Type B pancreatic cell (in vitro differentiated cells): ENCODE measurements around the gene DYNC2LI1. TPM values are rescaled to one million over a fixed set of nuclear protein-coding genes. Genes with fewer than 3 reads are reported as not detected.

Experiments
- DNase-seq: peaks from one replicate; pipeline ENCODE4 v3.0.0; 2021; ENCODE audit warnings: mixed read lengths; ENCODE audit not compliant: unreplicated experiment; ENCODE audit errors: extremely low spot score
- H3K27ac Mint-ChIP-seq: 2 replicates; pipeline ENCODE4 v1.8.0; 2021; ENCODE audit warnings: mild to moderate bottlenecking, mixed read lengths
- H3K27me3 Mint-ChIP-seq: 2 replicates; pipeline ENCODE4 v1.8.0; 2021; ENCODE audit warnings: mixed read lengths
- H3K36me3 Mint-ChIP-seq: 2 replicates; pipeline ENCODE4 v1.8.0; 2021; ENCODE audit warnings: mixed read lengths
- H3K4me1 Mint-ChIP-seq: one replicate; pipeline ENCODE4 v1.8.0; 2021; ENCODE audit warnings: mixed read lengths; ENCODE audit not compliant: unreplicated experiment
- H3K4me3 Mint-ChIP-seq: 2 replicates; pipeline ENCODE4 v1.8.0; 2021; ENCODE audit warnings: mild to moderate bottlenecking, mixed read lengths
- H3K9me3 Mint-ChIP-seq: 2 replicates; pipeline ENCODE4 v1.8.0; 2021; ENCODE audit warnings: mixed read lengths
- CTCF ChIP-seq: fragments of 200-600 bp; sonication (generic); conservative IDR thresholded peaks from 2 replicates; pipeline ENCODE4 v1.5.0; 2021; ENCODE audit warnings: antibody characterized with exemption, mild to moderate bottlenecking
- total RNA-seq: library from RNA; stranded (reverse); gene quantifications from 2 replicates; pipeline ENCODE4 v1.2.1, GENCODE V29; 2021; ENCODE audit warnings: low replicate concordance

The DYNC2LI1 gene
- total RNA-seq, 1 donor from 2014 or later: 22.0 TPM

GRCh38 chr2:43778233-43778632 is 4.4 kb downstream of the DYNC2LI1 start:
- Mint-ChIP-seq H3K9me3 (no peaks in the 10 kb centered on the region), H3K4me3 (no peak overlapping the region), H3K27me3 (no peaks in the 10 kb centered on the region), H3K27ac (no peak overlapping the region), H3K36me3 (peaks cover 19% of the 10 kb centered on the region), H3K4me1 (peaks cover 5% of the 10 kb centered on the region)
- TF ChIP-seq CTCF: no peak
- no peak for DNase-seq

- no peak for TF ChIP-seq CTCF
- Mint-ChIP-seq H3K36me3 (peaks cover 9% of the 10 kb centered on the region), H3K27ac (no peak overlapping the region), H3K27me3 (no peaks in the 10 kb centered on the region), H3K4me3 (no peak overlapping the region), H3K4me1 (no peaks in the 10 kb centered on the region), H3K9me3 (no peaks in the 10 kb centered on the region)
- DNase-seq: no peak
Observed at GRCh38 chr2:43787895-43788294, 14.1 kb downstream of the DYNC2LI1 start.

- Mint-ChIP-seq H3K27ac (no peak overlapping the region), H3K36me3 (peaks cover 10% of the 10 kb centered on the region), H3K27me3 (no peaks in the 10 kb centered on the region), H3K4me3 (no peak overlapping the region), H3K9me3 (no peaks in the 10 kb centered on the region), H3K4me1 (no peaks in the 10 kb centered on the region)
- no peak for DNase-seq
- TF ChIP-seq CTCF: no peak
Observed at GRCh38 chr2:43788646-43789045, 14.8 kb downstream of the DYNC2LI1 start.

DNA sequence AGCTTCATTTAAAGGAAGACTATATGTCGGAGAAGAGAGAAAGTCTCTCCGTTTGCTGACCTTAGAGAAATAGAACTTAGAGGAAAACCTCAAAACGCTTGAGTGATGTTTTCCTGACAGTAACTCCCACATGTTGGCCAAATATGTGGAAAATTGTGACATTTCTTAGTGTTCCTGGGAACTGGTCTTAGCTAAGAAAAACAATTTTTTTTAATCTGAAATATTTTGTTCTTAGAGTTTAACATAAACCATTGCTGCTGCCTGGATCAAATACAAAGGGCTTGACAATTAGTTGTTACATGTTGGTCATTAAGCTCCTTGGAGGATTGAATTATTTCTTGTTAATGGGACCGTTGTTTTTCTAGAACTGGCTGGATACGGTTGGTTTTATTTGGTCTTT is 16.3 kb downstream of the DYNC2LI1 start:
- Mint-ChIP-seq H3K27ac (no peak overlapping the region), H3K9me3 (no peaks in the 10 kb centered on the region), H3K4me1 (no peaks in the 10 kb centered on the region), H3K4me3 (no peak overlapping the region), H3K36me3 (peaks cover 18% of the 10 kb centered on the region), H3K27me3 (no peaks in the 10 kb centered on the region)
- TF ChIP-seq CTCF: no peak
- no peak for DNase-seq

- no peak for TF ChIP-seq CTCF
- no peak overlapping the region for H3K27ac Mint-ChIP-seq
- no peaks in the 10 kb centered on the region for H3K27me3 Mint-ChIP-seq
- no peaks in the 10 kb centered on the region for H3K9me3 Mint-ChIP-seq
- peaks cover 18% of the 10 kb centered on the region for H3K36me3 Mint-ChIP-seq
- no peak for DNase-seq
- H3K4me3 Mint-ChIP-seq: no peak overlapping the region
- no peaks in the 10 kb centered on the region for H3K4me1 Mint-ChIP-seq
Observed at GRCh38 chr2:43791035-43791765, 17.4 kb downstream of the DYNC2LI1 start.
